B cell (primary cell): ENCODE data around the gene APOOL.

Source experiments
- EZH2 ChIP-seq: IDR thresholded peaks from 2 replicates; pipeline ENCODE4 v1.6.1; 2012; ENCODE audit warnings: borderline replicate concordance, low read depth, mild to moderate bottlenecking, moderate library complexity, low read length; ENCODE audit not compliant: insufficient read depth, poor library complexity, severe bottlenecking
- TF ChIP-seq, protein P1 (sequence below): fragments of 200-600 bp; IDR thresholded peaks from one replicate; pipeline ENCODE4 v1.8.0; 2022; ENCODE audit warnings: antibody characterized with exemption, mild to moderate bottlenecking

DNA sequence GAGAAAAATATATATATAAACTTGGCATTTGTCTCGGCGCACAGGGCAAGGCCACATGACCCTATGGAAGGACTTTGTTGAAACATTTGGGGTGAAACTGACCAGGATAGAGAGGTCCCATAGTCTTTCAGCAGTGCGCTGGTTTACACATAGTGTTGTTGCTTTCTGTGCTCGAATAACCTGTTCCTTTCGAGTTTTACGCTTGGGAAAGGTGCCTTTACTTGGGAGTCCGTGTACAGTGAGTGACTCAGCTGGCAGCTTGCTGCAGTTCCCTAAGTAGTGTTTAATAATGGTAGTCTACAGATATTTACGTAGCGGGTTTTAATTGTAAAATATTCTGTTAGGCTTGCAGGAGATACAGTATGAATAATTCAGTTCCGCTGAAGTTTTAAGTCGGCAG, 578 bp downstream of the APOOL start:
- TF ChIP-seq, protein P1, sequence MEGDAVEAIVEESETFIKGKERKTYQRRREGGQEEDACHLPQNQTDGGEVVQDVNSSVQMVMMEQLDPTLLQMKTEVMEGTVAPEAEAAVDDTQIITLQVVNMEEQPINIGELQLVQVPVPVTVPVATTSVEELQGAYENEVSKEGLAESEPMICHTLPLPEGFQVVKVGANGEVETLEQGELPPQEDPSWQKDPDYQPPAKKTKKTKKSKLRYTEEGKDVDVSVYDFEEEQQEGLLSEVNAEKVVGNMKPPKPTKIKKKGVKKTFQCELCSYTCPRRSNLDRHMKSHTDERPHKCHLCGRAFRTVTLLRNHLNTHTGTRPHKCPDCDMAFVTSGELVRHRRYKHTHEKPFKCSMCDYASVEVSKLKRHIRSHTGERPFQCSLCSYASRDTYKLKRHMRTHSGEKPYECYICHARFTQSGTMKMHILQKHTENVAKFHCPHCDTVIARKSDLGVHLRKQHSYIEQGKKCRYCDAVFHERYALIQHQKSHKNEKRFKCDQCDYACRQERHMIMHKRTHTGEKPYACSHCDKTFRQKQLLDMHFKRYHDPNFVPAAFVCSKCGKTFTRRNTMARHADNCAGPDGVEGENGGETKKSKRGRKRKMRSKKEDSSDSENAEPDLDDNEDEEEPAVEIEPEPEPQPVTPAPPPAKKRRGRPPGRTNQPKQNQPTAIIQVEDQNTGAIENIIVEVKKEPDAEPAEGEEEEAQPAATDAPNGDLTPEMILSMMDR, result no peak
- no peak for TF ChIP-seq EZH2
